Stimulated activated CD4-positive, alpha-beta T cell treated with anti-CD3 and anti-CD28 coated beads, TNF-alpha, amount 100 ng/mL, for 24 hours (primary cell): Measurements from ENCODE around the gene KCNJ1.

Source experiments
- DNase-seq, 3 experiments: peaks; one replicate each; pipeline ENCODE4 v3.0.0-alpha.2; 2020; ENCODE audit warnings: low read depth in 3 of 3

Gene KCNJ1

GRCh38 chr11:128848815-128849455 is 18.2 kb downstream of the KCNJ1 start:
- peak; percentile 30 to 62 (median 34) for DNase-seq

- DNase-seq: no peak
Observed at GRCh38 chr11:128846985-128847384, 20.1 kb downstream of the KCNJ1 start.

GRCh38 chr11:128845334-128845780 is 21.7 kb downstream of the KCNJ1 start:
- DNase-seq: no peak

GRCh38 chr11:128843198-128843785 is 23.8 kb downstream of the KCNJ1 start:
- DNase-seq: no peak

GRCh38 chr11:128841461-128842072 is 25.5 kb downstream of the KCNJ1 start:
- no peak for DNase-seq

- DNase-seq: no peak
Observed at GRCh38 chr11:128840783-128841182, 26.3 kb downstream of the KCNJ1 start.

GRCh38 chr11:128840137-128840536 is 27.0 kb downstream of the KCNJ1 start:
- DNase-seq: no peak

GRCh38 chr11:128839081-128839480 is 28.0 kb downstream of the KCNJ1 start:
- no peak for DNase-seq

GRCh38 chr11:128837627-128838026 is 29.5 kb downstream of the KCNJ1 start:
- no peak for DNase-seq

GRCh38 chr11:128835741-128836430 is 31.2 kb downstream of the KCNJ1 start:
- DNase-seq: no peak

GRCh38 chr11:128834157-128834556 is 32.9 kb downstream of the KCNJ1 start:
- DNase-seq: no peak

GRCh38 chr11:128832121-128832497 is 35.0 kb downstream of the KCNJ1 start:
- DNase-seq: no peak

- DNase-seq: peak; percentile 74 to 85 (median 83)
Observed at GRCh38 chr11:128831174-128832120, 35.6 kb downstream of the KCNJ1 start.

GRCh38 chr11:128830290-128831173 is 36.6 kb downstream of the KCNJ1 start:
- no peak for DNase-seq

GRCh38 chr11:128828350-128828749 is 38.7 kb downstream of the KCNJ1 start:
- no peak for DNase-seq

- DNase-seq: no peak
Observed at GRCh38 chr11:128827191-128827893, 39.8 kb downstream of the KCNJ1 start.

- DNase-seq: no peak
Observed at GRCh38 chr11:128825050-128825784, 41.9 kb downstream of the KCNJ1 start.

GRCh38 chr11:128824191-128825049 is 42.7 kb downstream of the KCNJ1 start:
- no peak for DNase-seq
